HG03108 (cell line): ENCODE measurements around the gene MT1E.
A peak's percentile ranks its signal among the peaks of the same experiment; 100 is the strongest.

Experiments
- ATAC-seq: cut with Tn5 transposase; IDR thresholded peaks from one replicate; pipeline ENCODE4 v1.9.1; 2021; ENCODE audit warnings: moderate library complexity; ENCODE audit not compliant: unreplicated experiment

Gene MT1E

GRCh38 chr16:56623637-56624036 is 1.9 kb upstream of the MT1E start:
- no peak for ATAC-seq

GRCh38 chr16:56625943-56626654 is 518 bp downstream of the MT1E start:
- no peak for ATAC-seq

GRCh38 chr16:56626685-56627084 is 1.1 kb downstream of the MT1E start:
- ATAC-seq: no peak

- ATAC-seq: no peak
Measured at GRCh38 chr16:56628486-56629350, 3.1 kb downstream of the MT1E start.

- no peak for ATAC-seq
Measured at GRCh38 chr16:56629531-56629930, 4.0 kb downstream of the MT1E start.

- ATAC-seq: peak; percentile 78
Measured at GRCh38 chr16:56630134-56630533, 4.6 kb downstream of the MT1E start.

- ATAC-seq: no peak
Measured at GRCh38 chr16:56631197-56631596, 5.6 kb downstream of the MT1E start.

GRCh38 chr16:56631832-56632155 is 6.2 kb downstream of the MT1E start:
- ATAC-seq: no peak

- no peak for ATAC-seq
Measured at GRCh38 chr16:56632156-56632847, 6.7 kb downstream of the MT1E start, which contains the start of gene MT1M. MT1M (plus strand) TSS chr16:56632659; CDS start chr16:56632732, 73 bp downstream.

GRCh38 chr16:56632848-56633365 is 7.3 kb downstream of the MT1E start:
- no peak for ATAC-seq

- ATAC-seq: no peak
Measured at GRCh38 chr16:56633535-56633934, 8.0 kb downstream of the MT1E start.

GRCh38 chr16:56634715-56635440 is 9.3 kb downstream of the MT1E start:
- no peak for ATAC-seq

- no peak for ATAC-seq
Measured at GRCh38 chr16:56635441-56635967, 9.9 kb downstream of the MT1E start.

GRCh38 chr16:56636616-56637413 is 11.2 kb downstream of the MT1E start:
- no peak for ATAC-seq

- no peak for ATAC-seq
Measured at GRCh38 chr16:56637814-56638750, 12.5 kb downstream of the MT1E start, which contains the start of gene MT1A. MT1A (plus strand) TSS chr16:56638666; CDS start chr16:56638739, 73 bp downstream.

- ATAC-seq: no peak
Measured at GRCh38 chr16:56639045-56639444, 13.5 kb downstream of the MT1E start.

GRCh38 chr16:56640076-56640475 is 14.5 kb downstream of the MT1E start:
- no peak for ATAC-seq

GRCh38 chr16:56641166-56641565 is 15.6 kb downstream of the MT1E start:
- ATAC-seq: no peak
